HG03103 (cell line): Measurements from ENCODE around the gene TNS3.

Experiments used
- ATAC-seq: cut with Tn5 transposase; IDR thresholded peaks from one replicate; pipeline ENCODE4 v1.9.1; 2021; ENCODE audit warnings: low read depth; ENCODE audit not compliant: unreplicated experiment

Gene TNS3

DNA sequence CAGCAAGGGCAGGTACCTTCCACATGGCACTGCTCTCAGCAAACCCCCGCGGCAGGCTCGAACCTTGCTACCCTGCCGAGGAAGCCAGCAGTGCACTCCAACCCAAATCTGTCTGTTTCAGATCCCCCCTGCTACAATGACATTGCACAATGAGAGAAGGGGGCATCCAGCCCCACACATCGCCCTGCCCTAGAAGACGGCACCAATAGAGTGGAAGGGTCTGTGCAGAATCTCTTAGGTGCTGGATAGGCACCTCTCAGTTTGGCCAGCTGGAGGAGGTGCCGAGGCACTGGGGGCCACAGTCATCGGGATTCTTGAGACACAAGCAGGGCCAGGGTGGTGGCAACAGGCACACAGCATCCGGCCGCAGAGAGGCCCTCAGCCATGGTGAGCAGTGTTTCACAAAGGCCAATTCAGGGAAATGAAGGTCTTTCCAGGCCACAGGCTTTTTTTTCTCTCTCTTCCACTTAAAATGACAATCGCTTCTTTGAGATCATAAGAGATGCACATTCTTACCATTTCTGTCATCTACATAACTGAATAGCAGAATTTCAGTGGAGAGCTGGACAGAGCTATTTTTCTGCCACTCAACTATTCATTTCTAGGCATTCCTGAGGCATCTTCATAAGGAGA, 281.3 kb downstream of the TNS3 start:
- no peak for ATAC-seq

- no peak for ATAC-seq
Measured at GRCh38 chr7:47299496-47299895, 282.4 kb downstream of the TNS3 start.

GRCh38 chr7:47298636-47299035, 283.3 kb downstream of the TNS3 start:
- no peak for ATAC-seq

DNA sequence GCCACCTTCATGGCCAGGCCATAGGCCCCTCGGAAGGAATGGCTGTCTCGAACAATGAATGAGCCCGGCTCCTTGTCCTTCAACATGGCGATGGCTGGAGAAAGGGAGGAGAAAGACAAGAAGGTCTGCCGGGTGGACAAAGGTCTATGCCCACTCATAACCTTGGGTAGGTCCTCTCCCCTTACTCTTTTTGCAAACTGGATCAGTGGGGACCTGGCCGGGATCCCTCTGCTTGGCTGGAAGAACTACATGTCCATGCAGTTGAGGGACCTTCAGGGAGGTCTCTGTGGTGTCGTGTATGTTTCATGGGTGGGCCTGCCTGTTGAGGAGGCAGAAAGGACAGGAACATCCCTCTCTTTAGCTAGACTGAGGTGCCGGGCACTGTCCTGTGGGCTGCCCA, 284.8 kb downstream of the TNS3 start:
- ATAC-seq: no peak

- no peak for ATAC-seq
Measured at GRCh38 chr7:47295606-47296005, 286.3 kb downstream of the TNS3 start.

DNA sequence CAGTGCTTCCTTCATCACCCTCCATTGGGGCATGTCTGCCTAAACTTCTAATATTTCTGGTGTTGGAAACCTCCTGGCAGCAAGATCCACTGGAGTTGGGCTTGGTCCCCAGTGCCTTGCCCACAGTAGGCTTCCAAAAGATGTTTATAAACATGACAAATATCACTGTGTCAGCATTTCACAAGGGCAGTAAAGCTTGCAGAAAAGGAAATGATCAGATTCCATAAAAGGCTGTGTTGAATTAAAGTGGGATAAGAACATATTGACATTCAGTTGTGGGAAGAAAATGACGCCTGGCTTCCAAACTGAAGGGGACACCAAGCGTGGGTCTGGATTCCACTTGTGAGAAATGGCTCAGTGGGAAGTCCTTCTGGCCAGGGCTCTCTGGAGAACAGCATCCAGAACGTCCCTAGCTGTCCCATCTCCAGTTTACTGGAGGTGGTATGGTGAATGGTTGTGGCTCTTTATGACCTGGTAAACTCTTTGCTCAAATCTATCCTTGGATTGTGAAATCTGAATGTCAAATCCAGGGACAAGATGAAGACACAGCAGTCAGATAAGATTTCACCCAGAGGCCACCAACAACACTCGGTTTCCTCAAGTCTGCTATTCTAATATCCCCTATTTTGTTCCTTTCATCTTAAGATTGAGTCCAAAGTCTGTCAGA, 287.2 kb downstream of the TNS3 start:
- no peak for ATAC-seq

GRCh38 chr7:47293884-47294555, 287.9 kb downstream of the TNS3 start:
- ATAC-seq: no peak

DNA sequence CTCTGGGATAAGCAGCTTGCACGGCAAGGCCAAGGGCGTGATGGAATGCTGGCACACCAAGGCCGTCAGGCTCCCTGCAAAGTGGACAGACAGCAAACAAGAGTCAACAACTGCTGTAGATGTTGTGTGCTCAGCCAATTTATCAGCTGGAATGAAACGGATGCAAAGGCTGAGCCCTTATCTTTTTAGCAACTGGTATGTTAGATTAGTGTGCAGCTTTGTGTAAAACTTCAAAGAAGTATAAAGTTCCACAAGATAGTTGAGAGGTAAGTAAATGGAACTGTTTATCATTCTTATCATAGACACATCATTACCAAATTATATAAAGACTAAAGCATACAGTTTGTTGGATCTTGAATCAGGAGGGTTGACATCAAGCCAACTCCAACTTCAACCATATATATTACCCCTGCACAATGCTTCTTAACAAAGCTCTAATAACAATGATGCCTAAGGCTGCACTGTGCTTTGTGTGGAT, 289.0 kb downstream of the TNS3 start:
- ATAC-seq: no peak

GRCh38 chr7:47291461-47292081, 290.3 kb downstream of the TNS3 start:
- ATAC-seq: peak; percentile 91

DNA sequence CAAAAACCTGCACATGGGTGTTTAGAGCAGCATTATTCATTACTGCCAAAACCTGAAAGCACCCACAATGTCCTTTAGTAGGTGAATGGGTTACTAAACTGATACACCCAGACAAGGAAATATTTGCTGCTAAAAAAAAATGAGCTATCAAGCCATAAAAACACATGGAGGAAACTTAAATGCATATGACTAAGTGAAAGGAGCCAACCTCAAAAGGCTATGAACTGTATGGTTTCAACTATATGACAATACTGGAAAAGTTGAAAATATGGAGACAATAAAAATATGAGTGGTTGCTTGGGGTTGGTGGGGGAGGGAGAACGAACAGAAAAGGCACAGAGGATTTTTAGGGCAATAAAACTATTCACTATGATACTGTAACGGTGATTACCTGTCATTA, 291.0 kb downstream of the TNS3 start:
- ATAC-seq: no peak

DNA sequence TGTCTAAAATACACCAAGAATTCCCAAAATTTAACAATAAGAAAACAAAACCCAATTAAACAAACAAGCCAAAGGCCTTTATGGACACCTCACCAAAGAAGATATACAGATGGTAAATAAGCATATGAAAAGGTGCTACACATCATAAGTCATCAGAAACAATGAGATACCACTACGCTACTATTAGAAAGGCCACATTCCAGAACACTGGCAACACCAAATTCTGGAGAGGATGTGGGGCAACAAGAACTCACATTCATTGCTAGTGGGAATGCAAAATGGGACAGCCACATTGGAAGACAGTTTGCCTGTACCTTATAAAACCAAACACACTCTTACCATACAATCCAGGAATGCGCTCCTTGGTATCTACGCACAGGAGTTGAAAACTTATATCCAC, 291.4 kb downstream of the TNS3 start:
- no peak for ATAC-seq

DNA sequence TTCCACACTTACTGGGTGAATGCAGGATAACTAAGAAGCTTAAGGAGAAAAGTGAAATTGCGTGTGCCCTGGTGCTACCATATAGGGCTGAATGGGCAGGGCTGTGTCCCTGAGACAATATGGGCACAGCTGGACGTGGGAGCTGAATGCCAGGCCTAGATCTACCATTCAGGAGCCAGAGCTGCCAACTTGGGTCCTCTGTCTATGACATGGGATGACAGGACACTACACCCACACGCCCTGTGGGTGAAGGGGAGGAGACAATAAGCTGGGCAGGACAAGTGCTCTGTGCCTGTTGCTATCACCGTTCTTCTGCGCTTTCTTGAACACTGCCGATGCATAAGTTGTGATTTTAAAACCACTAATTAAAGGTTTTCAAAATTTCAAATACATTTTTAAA, 293.9 kb downstream of the TNS3 start:
- no peak for ATAC-seq

DNA sequence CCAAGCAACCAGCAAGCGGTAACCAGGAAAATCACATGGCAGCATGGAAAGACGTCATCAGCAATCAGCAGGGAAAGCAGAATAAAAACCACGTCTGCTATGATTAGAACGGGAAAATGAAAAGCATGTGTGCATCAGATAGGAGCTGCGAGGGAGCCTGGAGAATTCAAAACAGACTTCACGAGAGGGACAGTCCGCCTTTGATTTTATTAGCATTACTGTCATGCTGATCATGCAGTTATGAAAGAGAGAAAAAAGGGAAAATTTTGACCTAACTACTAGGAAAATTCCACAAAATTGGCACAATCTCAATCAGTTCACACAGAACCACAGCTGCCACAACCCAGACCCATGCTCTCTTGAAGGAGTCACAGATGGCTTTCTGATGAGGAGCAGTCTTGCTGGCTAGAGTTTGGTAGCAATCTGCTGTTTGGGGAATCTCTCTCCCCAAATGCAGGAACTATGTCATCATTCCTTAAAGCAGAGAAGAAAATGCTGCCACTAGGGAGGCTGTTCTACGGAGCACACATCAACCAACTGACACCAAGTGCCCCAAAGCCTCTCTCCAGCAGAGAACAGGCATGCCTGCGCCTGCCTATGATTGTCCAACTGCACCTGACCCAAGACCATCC, 295.9 kb downstream of the TNS3 start:
- no peak for ATAC-seq

DNA sequence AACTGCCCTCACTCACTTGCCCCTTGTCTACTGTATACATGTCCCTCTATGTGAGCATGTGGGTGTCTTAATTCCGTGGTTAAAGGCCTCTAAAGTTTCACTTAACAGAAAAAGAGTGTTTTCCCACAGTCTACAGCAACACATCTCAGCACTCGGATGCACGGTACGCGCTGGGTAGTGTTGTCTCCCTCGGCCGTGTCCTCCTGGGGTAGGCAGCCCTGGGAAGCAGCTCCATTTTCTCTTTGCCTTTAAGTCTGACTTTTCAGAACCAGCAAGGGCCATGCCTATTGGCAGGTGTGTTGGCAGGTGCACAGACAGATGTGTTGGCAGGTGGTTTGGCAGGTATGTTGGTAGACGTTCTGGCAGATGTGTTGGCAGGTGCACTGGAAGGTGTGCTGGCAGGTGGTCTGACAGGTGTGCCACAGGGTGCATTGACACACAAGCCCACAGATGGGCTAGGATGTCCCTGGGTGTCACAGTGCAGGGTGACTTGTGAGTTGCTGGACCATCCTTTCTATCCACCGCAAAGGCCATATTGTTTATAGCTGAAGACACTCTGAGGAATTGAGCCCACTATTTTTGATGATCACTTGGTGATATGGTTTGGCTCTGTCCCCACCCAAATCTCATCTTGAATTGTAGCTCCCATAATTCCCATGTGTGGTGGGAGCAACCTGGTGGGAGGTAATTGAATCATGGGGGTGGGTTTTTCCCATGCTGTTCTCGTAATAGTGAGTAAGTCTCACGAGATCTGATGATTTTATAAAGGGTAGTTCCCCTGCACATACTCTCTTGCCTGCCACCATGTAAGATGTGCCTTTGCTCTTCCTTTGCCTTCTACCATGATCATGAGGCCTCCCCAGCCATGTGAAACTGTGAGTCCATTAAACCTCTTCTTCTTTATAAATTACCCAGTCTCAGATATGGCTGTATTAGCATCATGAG, 296.9 kb downstream of the TNS3 start:
- no peak for ATAC-seq

DNA sequence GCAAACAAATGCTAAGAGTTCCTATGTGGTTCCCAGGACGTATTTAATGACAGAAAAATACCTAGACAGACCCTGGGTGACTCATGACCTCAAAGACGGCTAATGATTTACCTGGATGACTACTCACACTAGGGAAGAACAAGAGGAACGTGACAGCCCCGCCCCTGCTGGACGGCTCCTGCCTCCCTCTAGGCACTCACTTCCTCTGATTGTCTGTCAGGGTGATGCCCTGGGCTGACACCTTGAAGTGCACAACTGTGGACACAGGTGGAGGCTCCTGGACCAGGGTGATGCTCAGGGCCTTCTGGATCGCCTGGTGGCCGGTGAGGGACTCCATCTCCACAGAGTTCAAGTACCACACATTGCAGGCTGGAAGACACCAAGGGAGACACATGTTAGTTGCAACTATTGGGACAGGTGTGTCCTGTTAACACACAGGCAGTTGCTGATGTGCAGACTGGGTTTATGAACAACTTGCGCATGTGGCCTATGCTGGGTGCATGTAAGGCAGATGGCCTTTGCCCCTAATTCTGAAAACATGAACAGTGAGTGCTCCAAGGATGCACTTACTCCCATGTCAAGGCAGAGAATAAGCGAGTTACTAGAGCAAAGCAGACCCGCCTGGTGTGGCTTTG, 298.3 kb downstream of the TNS3 start:
- no peak for ATAC-seq

DNA sequence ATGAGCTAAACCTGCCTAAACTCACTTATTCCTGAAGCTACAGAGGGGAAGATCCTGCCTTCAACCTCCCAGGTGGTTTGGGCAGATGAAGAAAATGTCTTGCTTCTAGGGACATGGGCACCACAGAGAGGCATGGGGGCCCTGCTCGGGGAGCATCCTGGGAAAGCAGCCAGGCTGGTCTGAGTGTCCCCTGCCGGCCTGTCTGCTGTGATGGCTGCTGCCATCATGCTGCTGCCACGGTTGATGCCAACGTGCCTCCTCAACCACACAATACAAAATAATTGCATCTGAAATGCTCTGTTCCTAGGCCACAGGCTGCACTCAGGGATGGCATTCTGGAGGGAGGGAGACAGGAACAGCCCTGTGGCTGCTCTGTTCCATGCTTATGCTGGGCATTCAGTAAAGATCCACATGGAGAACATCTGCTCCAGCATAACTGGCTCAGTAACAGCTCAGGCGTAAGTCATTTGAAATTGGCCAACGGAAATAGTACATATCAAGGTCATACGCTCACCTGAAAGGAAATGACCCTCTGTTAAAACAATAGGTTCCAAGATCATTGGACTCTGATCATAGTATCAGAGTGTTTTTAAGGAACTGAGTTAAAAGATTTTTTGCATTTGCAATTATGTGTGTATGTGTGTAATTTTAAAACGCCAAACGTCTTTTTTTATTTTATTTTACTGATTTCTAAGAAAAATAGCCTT, 299.0 kb downstream of the TNS3 start:
- no peak for ATAC-seq

GRCh38 chr7:47281966-47282643, 299.8 kb downstream of the TNS3 start:
- ATAC-seq: no peak

DNA sequence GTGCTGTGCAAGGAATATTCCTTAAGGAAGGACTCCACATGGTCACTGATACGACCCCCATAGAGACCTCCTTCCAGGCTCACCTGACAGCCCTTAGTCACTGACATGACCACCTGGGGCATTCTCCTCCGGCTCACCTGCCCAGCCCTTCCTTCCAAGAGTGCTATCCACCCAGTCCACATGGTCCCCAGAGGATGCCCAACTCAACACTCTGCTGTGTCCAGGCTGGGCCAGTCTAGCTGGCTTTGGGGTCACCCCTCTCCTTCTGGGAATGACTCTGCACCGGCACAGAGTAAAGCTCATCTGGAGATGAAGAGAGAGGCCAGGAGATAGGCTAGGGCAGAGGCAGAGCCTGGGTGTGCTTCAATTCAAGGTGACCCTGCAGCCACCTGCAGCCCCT, 300.8 kb downstream of the TNS3 start:
- no peak for ATAC-seq
